Measurements from ENCODE around the gene MTHFSD.

MTHFSD gene

GRCh38 chr16:86565644-86566511 is 10.8 kb upstream of the MTHFSD start:
- peak overlapping the region; percentile 47 for H3K4me3 ChIP-seq (ENCODE audit: control insufficient read depth, low read depth, low read length)
- no peak for DNase-seq (ENCODE audit: low read depth)
- no peak for TF ChIP-seq CTCF (conservative IDR thresholded peaks at IDR 0.05; ENCODE audit: control insufficient read depth, insufficient read depth, low read depth, low read length)

- DNase-seq (ENCODE audit: low read depth): no peak
- no peak for TF ChIP-seq CTCF (conservative IDR thresholded peaks at IDR 0.05; ENCODE audit: control insufficient read depth, insufficient read depth, low read depth, low read length)
- peak overlapping the region; percentile 1 for H3K4me3 ChIP-seq (ENCODE audit: control insufficient read depth, low read depth, low read length)
Measured at GRCh38 chr16:86565181-86565631, 10.2 kb upstream of the MTHFSD start.

GRCh38 chr16:86563469-86564345 is 8.7 kb upstream of the MTHFSD start:
- peak; percentile 88 for DNase-seq (ENCODE audit: low read depth)
- peak overlapping the region; percentile 24 for H3K4me3 ChIP-seq (ENCODE audit: control insufficient read depth, low read depth, low read length)
- TF ChIP-seq CTCF (conservative IDR thresholded peaks at IDR 0.05; ENCODE audit: control insufficient read depth, insufficient read depth, low read depth, low read length): peak; percentile 99

GRCh38 chr16:86562356-86562755 is 7.3 kb upstream of the MTHFSD start:
- no peak for TF ChIP-seq CTCF (conservative IDR thresholded peaks at IDR 0.05; ENCODE audit: control insufficient read depth, insufficient read depth, low read depth, low read length)
- no peak overlapping the region for H3K4me3 ChIP-seq (ENCODE audit: control insufficient read depth, low read depth, low read length)

GRCh38 chr16:86559802-86560305 is 4.8 kb upstream of the MTHFSD start:
- no peak for TF ChIP-seq CTCF (conservative IDR thresholded peaks at IDR 0.05; ENCODE audit: control insufficient read depth, insufficient read depth, low read depth, low read length)
- H3K4me3 ChIP-seq (ENCODE audit: control insufficient read depth, low read depth, low read length): no peak overlapping the region
- no peak for DNase-seq (ENCODE audit: low read depth)

More at GRCh38 chr16:86562356-86562755, 7.3 kb upstream of the MTHFSD start:
- DNase-seq (ENCODE audit: low read depth): no peak

GRCh38 chr16:86558355-86559193 is 3.5 kb upstream of the MTHFSD start:
- H3K4me3 ChIP-seq (ENCODE audit: control insufficient read depth, low read depth, low read length): no peak overlapping the region
- DNase-seq (ENCODE audit: low read depth): no peak

More at GRCh38 chr16:86558355-86559193, 3.5 kb upstream of the MTHFSD start:
- TF ChIP-seq CTCF (conservative IDR thresholded peaks at IDR 0.05; ENCODE audit: control insufficient read depth, insufficient read depth, low read depth, low read length): no peak

Measured in fibroblast of mammary gland (primary cell).